Mucosa of rectum (tissue), 2 donors: ENCODE results near the gene DNAJB4.
"Not testable (repeated sequence)": the region's sequence is repeated elsewhere in the genome, so short reads cannot be mapped to it uniquely, and the experiment has no call there.

Source experiments
- H3K27ac ChIP-seq, 2 donors: one replicate each; pipeline ENCODE4 v1.7.0; 2013; ENCODE audit warnings: inconsistent platforms in 2 of 2, low read depth in 2 of 2, low read length in 2 of 2
- H3K27me3 ChIP-seq, 2 donors: one replicate each; pipeline ENCODE4 v1.7.0; 2013; ENCODE audit warnings: low read length in 2 of 2; ENCODE audit not compliant: control insufficient read depth in 2 of 2, insufficient read depth in 2 of 2
- H3K36me3 ChIP-seq, 2 donors: one replicate each; pipeline ENCODE4 v1.7.0; 2013; ENCODE audit warnings: low read length in 2 of 2; ENCODE audit not compliant: control insufficient read depth in 2 of 2, insufficient read depth in 2 of 2
- H3K4me1 ChIP-seq, 2 donors: one replicate each; pipeline ENCODE4 v1.7.0; 2013; ENCODE audit warnings: low read length in 2 of 2, mild to moderate bottlenecking in 1 of 2; ENCODE audit not compliant: control insufficient read depth in 2 of 2, insufficient read depth in 2 of 2
- H3K4me3 ChIP-seq, 2 donors: one replicate each; pipeline ENCODE4 v1.7.0; 2013; ENCODE audit warnings: low read length in 2 of 2
- H3K9ac ChIP-seq, 2 donors: one replicate each; pipeline ENCODE4 v1.7.0; 2013; ENCODE audit warnings: low read length in 2 of 2, low read depth in 1 of 2, mild to moderate bottlenecking in 1 of 2
- H3K9me3 ChIP-seq, 2 donors: one replicate each; pipeline ENCODE4 v1.7.0; 2013; ENCODE audit warnings: low read length in 2 of 2; ENCODE audit not compliant: control insufficient read depth in 2 of 2
- donor health status: healthy.
- donor health status: Normal muscosa, but diverticular disease.

Gene DNAJB4

GRCh38 chr1:78005755-78006154 lies 1.0 kb downstream of the DNAJB4 start:
- no peaks in the 10 kb centered on the region for H3K36me3 ChIP-seq
- H3K9ac ChIP-seq = peak overlapping the region; percentile 78 to 82
- no peaks in the 10 kb centered on the region for H3K27me3 ChIP-seq
- peak overlapping the region; percentile 85 to 96 for H3K27ac ChIP-seq
- peak overlapping the region; percentile 74 to 88 for H3K4me3 ChIP-seq
- no peaks in the 10 kb centered on the region for H3K9me3 ChIP-seq
- H3K4me1 ChIP-seq = peaks cover 2 to 5% of the 10 kb centered on the region in 2 donors

GRCh38 chr1:78006521-78006920 lies 1.8 kb downstream of the DNAJB4 start:
- no peak overlapping the region for H3K27ac ChIP-seq
- H3K27me3 ChIP-seq = no peaks in the 10 kb centered on the region
- peaks cover 2 to 5% of the 10 kb centered on the region in 2 donors for H3K4me1 ChIP-seq
- no peaks in the 10 kb centered on the region for H3K36me3 ChIP-seq
- H3K9me3 ChIP-seq = no peaks in the 10 kb centered on the region
- H3K4me3 ChIP-seq = peak overlapping the region; percentile 74 to 88
- no peak overlapping the region for H3K9ac ChIP-seq

DNA sequence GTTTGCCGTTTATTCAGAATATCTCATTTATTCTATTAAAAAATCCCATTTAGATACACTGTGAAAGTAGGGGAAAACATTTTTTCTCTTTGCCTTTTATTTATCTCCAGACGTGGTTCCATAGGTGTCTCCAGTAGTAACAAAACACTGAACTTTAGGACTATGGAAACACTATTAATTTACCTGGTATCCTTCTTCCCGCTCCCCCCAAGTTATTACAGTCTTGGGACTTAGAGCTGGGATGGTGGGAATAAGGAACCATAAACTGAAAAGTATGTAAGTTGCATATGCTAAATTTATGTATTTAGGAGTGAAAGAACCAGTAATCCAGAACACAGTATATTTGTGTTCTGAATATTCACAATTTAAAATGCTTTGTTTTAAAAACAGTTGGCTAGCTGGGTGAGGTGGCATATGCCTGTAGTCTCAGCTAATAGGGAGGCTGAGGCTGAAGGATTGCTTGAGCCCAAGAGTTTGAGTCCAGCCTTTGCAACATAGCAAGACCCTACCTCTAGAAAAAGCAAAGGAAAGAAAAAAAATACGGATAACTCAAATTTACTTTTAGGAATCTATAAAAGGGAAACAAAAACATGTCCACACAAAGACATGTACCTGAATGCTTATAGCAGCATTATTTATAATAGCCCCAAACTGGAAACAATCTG lies 3.1 kb downstream of the DNAJB4 start:
- Histone ChIP-seq H3K27me3 (no peaks in the 10 kb centered on the region), H3K9me3 (no peaks in the 10 kb centered on the region), H3K36me3 (no peaks in the 10 kb centered on the region), H3K4me3 (peak overlapping the region in 1 of 2 donors; percentile 41), H3K9ac (no peak overlapping the region), H3K27ac (no peak overlapping the region), H3K4me1 (peaks cover 2 to 5% of the 10 kb centered on the region in 2 donors)

DNA sequence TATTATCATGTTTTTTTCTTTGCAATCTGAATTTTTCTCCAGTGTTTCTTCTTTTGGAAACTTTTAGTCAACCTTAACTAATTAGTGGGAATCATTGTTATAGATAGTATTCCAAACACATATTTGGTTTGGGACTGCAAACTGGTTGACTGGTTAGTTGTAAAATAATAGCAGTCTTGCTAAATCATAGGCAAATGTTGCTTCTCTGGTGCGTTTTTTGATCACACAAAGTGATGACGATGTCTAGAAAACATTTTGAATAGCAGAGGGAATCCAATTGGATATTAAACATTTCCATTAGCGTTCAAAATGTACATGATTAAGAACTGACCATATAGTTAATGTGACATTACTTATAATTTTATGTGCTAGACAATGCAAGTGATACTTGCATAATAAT lies 4.5 kb downstream of the DNAJB4 start:
- no peaks in the 10 kb centered on the region for H3K9me3 ChIP-seq
- no peak overlapping the region for H3K4me3 ChIP-seq
- peaks cover 0 to 5% of the 10 kb centered on the region in 2 donors for H3K4me1 ChIP-seq
- H3K27ac ChIP-seq = no peak overlapping the region
- no peaks in the 10 kb centered on the region for H3K27me3 ChIP-seq
- H3K36me3 ChIP-seq = peaks cover 0 to 3% of the 10 kb centered on the region in 2 donors
- no peak overlapping the region for H3K9ac ChIP-seq

DNA sequence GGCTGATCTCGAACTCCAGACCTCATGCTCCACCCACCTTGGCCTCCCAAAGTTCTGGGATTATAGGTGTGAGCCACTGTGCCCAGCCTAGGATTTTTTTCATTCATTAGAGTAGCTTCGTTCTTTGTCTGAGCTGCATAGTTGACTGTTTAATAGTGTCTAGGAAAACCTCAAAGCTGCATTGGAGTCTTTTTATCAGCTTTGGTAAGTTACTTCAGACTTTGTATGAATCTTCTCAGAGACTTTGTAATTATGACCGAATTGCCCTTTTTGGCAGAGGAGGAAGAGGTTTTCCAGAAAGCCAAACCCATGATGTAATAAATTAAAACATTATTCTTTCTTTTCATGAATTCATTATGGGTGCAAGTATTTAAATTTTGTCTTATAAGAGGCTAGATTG lies 5.1 kb downstream of the DNAJB4 start:
- Histone ChIP-seq H3K27me3 (no peaks in the 10 kb centered on the region), H3K4me3 (no peak overlapping the region), H3K27ac (no peak overlapping the region), H3K4me1 (peaks cover 0 to 5% of the 10 kb centered on the region in 2 donors), H3K9ac (no peak overlapping the region), H3K36me3 (peaks cover 1 to 3% of the 10 kb centered on the region in 2 donors), H3K9me3 (no peaks in the 10 kb centered on the region)

- Histone ChIP-seq H3K4me3 (no peak overlapping the region), H3K9me3 (no peaks in the 10 kb centered on the region), H3K4me1 (peaks cover 0 to 3% of the 10 kb centered on the region in 2 donors), H3K9ac (no peak overlapping the region), H3K27ac (no peak overlapping the region), H3K27me3 (no peaks in the 10 kb centered on the region), H3K36me3 (peaks cover 4 to 5% of the 10 kb centered on the region in 2 donors)
Measured at GRCh38 chr1:78011050-78011449, 6.3 kb downstream of the DNAJB4 start.

GRCh38 chr1:78015148-78015547 lies 10.4 kb downstream of the DNAJB4 start:
- H3K27me3 ChIP-seq = no peaks in the 10 kb centered on the region
- no peak overlapping the region for H3K4me3 ChIP-seq
- H3K9me3 ChIP-seq = no peaks in the 10 kb centered on the region
- no peak overlapping the region for H3K9ac ChIP-seq
- no peak overlapping the region for H3K27ac ChIP-seq
- H3K4me1 ChIP-seq = no peaks in the 10 kb centered on the region
- H3K36me3 ChIP-seq = peaks cover 5 to 8% of the 10 kb centered on the region in 2 donors

DNA sequence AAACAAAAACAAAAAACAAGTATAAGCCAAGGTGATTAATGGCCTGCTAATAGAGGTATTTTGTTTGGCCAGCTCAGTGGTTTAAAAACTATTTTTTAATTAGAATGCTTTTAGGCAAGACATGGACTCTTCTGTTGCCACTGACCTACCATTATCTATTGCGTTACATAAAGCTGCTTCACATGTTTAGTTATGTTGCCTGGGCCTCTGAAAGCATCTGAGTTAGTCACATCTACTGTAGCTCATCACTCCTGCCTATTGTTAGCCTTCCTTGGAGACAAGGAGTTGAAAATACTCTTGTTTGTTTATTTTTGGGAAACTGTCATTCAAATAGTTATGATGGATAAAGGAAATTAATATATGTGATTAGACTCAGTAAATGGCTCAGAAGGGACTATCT lies 14.3 kb downstream of the DNAJB4 start:
- H3K36me3 ChIP-seq = peaks cover 5% of the 10 kb centered on the region in 2 donors
- no peaks in the 10 kb centered on the region for H3K9me3 ChIP-seq
- no peak overlapping the region for H3K4me3 ChIP-seq
- no peaks in the 10 kb centered on the region for H3K27me3 ChIP-seq
- H3K4me1 ChIP-seq = no peaks in the 10 kb centered on the region
- H3K9ac ChIP-seq = no peak overlapping the region
- no peak overlapping the region for H3K27ac ChIP-seq

DNA sequence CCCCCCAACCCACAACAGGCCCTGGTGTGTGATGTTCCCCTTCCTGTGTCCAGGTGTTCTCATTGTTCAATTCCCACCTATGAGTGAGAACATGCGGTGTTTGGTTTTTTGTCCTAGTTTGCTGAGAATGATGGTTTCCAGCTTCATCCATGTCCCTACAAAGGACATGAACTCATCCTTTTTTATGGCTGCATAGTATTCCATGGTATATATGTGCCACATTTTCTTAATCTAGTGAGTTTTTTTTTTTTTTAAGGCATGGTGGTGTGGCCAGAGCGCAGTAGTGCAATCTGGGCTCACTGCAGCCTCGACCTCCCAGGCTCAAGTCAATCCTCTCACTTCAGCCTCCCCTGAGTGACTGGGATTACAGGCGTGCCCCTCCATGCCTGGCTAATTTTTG lies 16.4 kb downstream of the DNAJB4 start:
- H3K27me3 ChIP-seq, H3K9ac ChIP-seq, H3K27ac ChIP-seq, H3K36me3 ChIP-seq, H3K9me3 ChIP-seq, H3K4me1 ChIP-seq, H3K4me3 ChIP-seq: not testable (repeated sequence)

DNA sequence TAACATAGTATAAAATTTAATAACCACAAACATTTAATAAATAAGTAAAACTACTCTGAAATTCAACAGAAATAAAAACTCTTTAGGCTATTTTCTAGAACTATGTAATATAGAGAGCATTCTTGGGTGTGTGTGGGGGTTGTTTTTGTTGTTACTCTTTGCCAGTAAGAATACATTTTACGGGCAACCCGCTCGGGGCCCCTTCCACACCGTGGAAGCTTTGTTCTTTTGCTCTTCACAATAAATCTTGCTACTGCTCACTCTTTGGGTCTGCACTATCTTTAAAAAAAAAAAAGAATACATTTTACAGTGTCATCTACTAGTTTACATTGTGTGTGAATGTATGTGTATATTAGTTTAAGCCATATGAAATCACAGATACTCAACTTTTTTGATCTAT lies 25.1 kb downstream of the DNAJB4 start:
- no peak overlapping the region for H3K4me3 ChIP-seq
- H3K27me3 ChIP-seq = no peaks in the 10 kb centered on the region
- no peak overlapping the region for H3K9ac ChIP-seq
- H3K27ac ChIP-seq = no peak overlapping the region
- H3K4me1 ChIP-seq = no peaks in the 10 kb centered on the region
- H3K9me3 ChIP-seq = no peaks in the 10 kb centered on the region
- no peaks in the 10 kb centered on the region for H3K36me3 ChIP-seq
